Osteoblast (primary cell): ENCODE data around the gene PDGFRA. TPM values are rescaled to one million over a fixed set of nuclear protein-coding genes. Genes with fewer than 3 reads are reported as not detected.
A peak's percentile ranks its signal among the peaks of the same experiment; 100 is the strongest.

ENCODE experiments used
- DNase-seq: peaks from one replicate; pipeline ENCODE4 v3.0.0; 2011; ENCODE audit warnings: low spot score, mixed read lengths; ENCODE audit not compliant: insufficient read length; ENCODE audit errors: missing footprints
- H2AFZ ChIP-seq: 2 replicates; pipeline ENCODE4 v1.6.0; 2011; ENCODE audit warnings: mild to moderate bottlenecking, low read length
- H3K27ac ChIP-seq: 2 replicates; pipeline ENCODE4 v1.5.1; 2011; ENCODE audit warnings: mild to moderate bottlenecking, low read depth, low read length, moderate library complexity
- H3K27me3 ChIP-seq: 2 replicates; pipeline ENCODE4 v1.6.0; 2012; ENCODE audit warnings: mild to moderate bottlenecking, control low read depth, inconsistent platforms, low read length, moderate library complexity; ENCODE audit not compliant: insufficient read depth
- H3K36me3 ChIP-seq: 2 replicates; pipeline ENCODE4 v1.5.1; 2011; ENCODE audit warnings: mild to moderate bottlenecking, low read length, control low read depth, moderate library complexity; ENCODE audit not compliant: insufficient read depth
- H3K4me1 ChIP-seq: 2 replicates; pipeline ENCODE4 v1.5.1; 2011; ENCODE audit warnings: mild to moderate bottlenecking, low read length, control low read depth, moderate library complexity; ENCODE audit not compliant: insufficient read depth
- H3K4me2 ChIP-seq: 2 replicates; pipeline ENCODE4 v1.6.0; 2011; ENCODE audit warnings: mild to moderate bottlenecking, low read length; ENCODE audit not compliant: insufficient read depth
- H3K4me3 ChIP-seq: fragments of 200-600 bp; sonication (generic); 3 replicates; pipeline ENCODE4 v1.5.1; 2012; ENCODE audit warnings: mild to moderate bottlenecking, low read length, inconsistent platforms; ENCODE audit not compliant: insufficient read depth
- H3K79me2 ChIP-seq: 2 replicates; pipeline ENCODE4 v1.6.0; 2012; ENCODE audit warnings: mild to moderate bottlenecking, low read length, control low read depth, inconsistent platforms; ENCODE audit not compliant: insufficient read depth
- H3K9me3 ChIP-seq: 2 replicates; pipeline ENCODE4 v1.5.1; 2011; ENCODE audit warnings: low read depth, low read length, control low read depth
- H4K20me1 ChIP-seq: 2 replicates; pipeline ENCODE4 v1.6.0; 2012; ENCODE audit warnings: mild to moderate bottlenecking, low read length, control low read depth; ENCODE audit not compliant: insufficient read depth
- CTCF ChIP-seq: IDR thresholded peaks from 2 replicates; pipeline ENCODE4 v1.5.1; 2011; ENCODE audit warnings: mild to moderate bottlenecking, low read depth, low read length, moderate library complexity; ENCODE audit errors: extremely low read depth
- total RNA-seq: library from RNA; depleted of rRNA; stranded (reverse); fragments of >200 nt; gene quantifications from 2 replicates; pipeline ENCODE4 v1.2.3, GENCODE V29; 2012

PDGFRA gene
- total RNA-seq, 1 donor = 316 TPM

GRCh38 chr4:54229631-54230483 lies 764 bp downstream of the PDGFRA start:
- Histone ChIP-seq H3K27me3 (no peaks in the 10 kb centered on the region), H3K4me2 (peak overlapping the region; percentile 94), H2AFZ (no peak overlapping the region), H3K36me3 (no peaks in the 10 kb centered on the region), H4K20me1 (peaks cover 33% of the 10 kb centered on the region), H3K4me3 (peak overlapping the region; percentile 93), H3K79me2 (peaks cover 56% of the 10 kb centered on the region), H3K27ac (peak overlapping the region; percentile 75), H3K4me1 (peaks cover 22% of the 10 kb centered on the region), H3K9me3 (no peaks in the 10 kb centered on the region)
- DNase-seq = peak; percentile 86
- no peak for TF ChIP-seq CTCF

GRCh38 chr4:54230484-54231418 lies 1.7 kb downstream of the PDGFRA start:
- Histone ChIP-seq H3K79me2 (peaks cover 64% of the 10 kb centered on the region), H3K27me3 (no peaks in the 10 kb centered on the region), H3K4me1 (peaks cover 26% of the 10 kb centered on the region), H3K27ac (peak overlapping the region; percentile 75), H3K9me3 (no peaks in the 10 kb centered on the region), H2AFZ (peak overlapping the region; percentile 20), H4K20me1 (peaks cover 39% of the 10 kb centered on the region), H3K4me3 (peak overlapping the region; percentile 93), H3K36me3 (no peaks in the 10 kb centered on the region), H3K4me2 (peak overlapping the region; percentile 77)
- TF ChIP-seq CTCF = no peak
- peak; percentile 92 for DNase-seq

GRCh38 chr4:54231419-54231767 lies 2.3 kb downstream of the PDGFRA start:
- H2AFZ ChIP-seq = no peak overlapping the region
- H3K4me1 ChIP-seq = peaks cover 30% of the 10 kb centered on the region
- H3K79me2 ChIP-seq = peaks cover 71% of the 10 kb centered on the region
- H3K4me3 ChIP-seq = peak overlapping the region; percentile 93
- peak; percentile 81 for DNase-seq
- H3K9me3 ChIP-seq = no peaks in the 10 kb centered on the region
- no peak for TF ChIP-seq CTCF
- peak overlapping the region; percentile 77 for H3K4me2 ChIP-seq
- no peaks in the 10 kb centered on the region for H3K36me3 ChIP-seq
- H3K27me3 ChIP-seq = no peaks in the 10 kb centered on the region
- peak overlapping the region; percentile 75 for H3K27ac ChIP-seq
- peaks cover 45% of the 10 kb centered on the region for H4K20me1 ChIP-seq
